ENCODE data around the gene ADAT1. TPM values are rescaled to one million over a fixed set of nuclear protein-coding genes. Genes with fewer than 3 reads are reported as not detected.
A peak's percentile ranks its signal among the peaks of the same experiment; 100 is the strongest.

Gene ADAT1
- total and polyA plus RNA-seq, 10 of the 15 experiments (the other 5 are each of a cell fraction or from before 2014, with no cell fraction given): 26.2 to 77.4 (median 55.8) TPM

GRCh38 chr16:75567911-75568310 lies 55.2 kb downstream of the ADAT1 start:
- FAIRE-seq (no peak), ATAC-seq (no peak), DNase-seq (ENCODE audit: low read depth, low spot score) (no peak)
- TF ChIP-seq NFIC (IDR thresholded peaks at IDR 0.05; ENCODE audit: low read depth, low read length): no peak
- TF ChIP-seq MTA2 (IDR thresholded peaks at IDR 0.05; ENCODE audit: low read depth): no peak
- no peak for TF ChIP-seq SMC3 (IDR thresholded peaks at IDR 0.05; ENCODE audit: borderline replicate concordance, low read length)
- no peak for TF ChIP-seq HSF1 (IDR thresholded peaks at IDR 0.05; ENCODE audit: low read depth, low read length)
- no peak for TF ChIP-seq CHD1 (IDR thresholded peaks at IDR 0.05; ENCODE audit: low read depth, low read length)
- no peak for TF ChIP-seq CREB1 (IDR thresholded peaks at IDR 0.05; ENCODE audit: low read depth)
- no peak for TF ChIP-seq NFXL1 (IDR thresholded peaks at IDR 0.05; ENCODE audit: borderline replicate concordance)
- no peak for TF ChIP-seq YY1 (IDR thresholded peaks at IDR 0.05; ENCODE audit: low read depth, low read length)
- no peak for TF ChIP-seq SMARCA5 (IDR thresholded peaks at IDR 0.05)
- TF ChIP-seq KAT2A (conservative IDR thresholded peaks at IDR 0.05; ENCODE audit: control insufficient read depth, low read depth, low read length): no peak
- TF ChIP-seq ZNF207 (IDR thresholded peaks at IDR 0.05; ENCODE audit: borderline replicate concordance): no peak
- no peak for TF ChIP-seq SP1 (IDR thresholded peaks at IDR 0.05; ENCODE audit: low read depth, low read length)
- TF ChIP-seq ASH2L (IDR thresholded peaks at IDR 0.05; ENCODE audit: borderline replicate concordance, low read depth): no peak
- ChIA-PET RAD21 (ENCODE audit: unreplicated experiment) (interaction anchor here (1.3 to 5.6 kb wide), 3 partner anchors 12 to 54 kb away, joined by 7 to 44 read pairs (median 27); partner anchors contain the start of genes ADAT1 and TMEM231), CTCF (interaction anchor here (1.0 to 1.3 kb wide), 5 partner anchors 12 to 90 kb away, joined by 3 to 4 read pairs (median 3); partner anchors contain the start of gene TMEM231), POLR2A (interaction anchor here (0.9 to 11.8 kb wide), 5 partner anchors 9 to 81 kb away, joined by 3 to 116 read pairs (median 4); partner anchors contain the start of genes ADAT1, KARS1 and TERF2IP), SMC1A (ENCODE audit: uncharacterized antibody, unreplicated experiment) (interaction anchor here (0.8 to 5.4 kb wide), 5 partner anchors 10 to 80 kb away, joined by 3 to 42 read pairs (median 9); partner anchors contain the start of gene ADAT1)
- H4K20me1 ChIP-seq (ENCODE audit: control insufficient read depth, insufficient read depth): no peaks in the 10 kb centered on the region
- H3K9me3 ChIP-seq (replicated peaks; ENCODE audit: control insufficient read depth, insufficient read depth, low read length): no peaks in the 10 kb centered on the region
- in situ Hi-C loops (cut with MboI) (no loop called here), intact Hi-C loops (cut with micrococcal nuclease; ENCODE audit: unreplicated experiment) (no loop called here)
- no peak overlapping the region for H3K9ac ChIP-seq (ENCODE audit: control insufficient read depth, insufficient read depth, low read length)
- peak overlapping the region; percentile 84; the same call in 1 of the 2 replicates for H3K4me3 ChIP-seq
- peak overlapping the region; percentile 92 for H3K4me2 ChIP-seq (ENCODE audit: control insufficient read depth, insufficient read depth)
- no TSS peak for BruUV-seq (replicated peaks)
- H3K79me2 ChIP-seq (ENCODE audit: control insufficient read depth, insufficient read depth, low read length): peaks cover 52% of the 10 kb centered on the region
- 98% methylated on average over 4 of the region's 4 CpGs for WGBS (ENCODE audit: insufficient coverage, insufficient replicate concordance, low lambda C conversion rate, missing lambda C conversion rate)
- peaks cover 47% of the 10 kb centered on the region for H3K4me1 ChIP-seq (ENCODE audit: control insufficient read depth, insufficient read depth, low read length)
- H2AFZ ChIP-seq (ENCODE audit: control insufficient read depth, low read depth, low read length): no peak overlapping the region
- peaks cover 5 to 33% of the 10 kb centered on the region in 2 experiments for H3K36me3 ChIP-seq (ENCODE audit: control insufficient read depth in 2 of 2, insufficient read depth in 2 of 2, low read length in 1 of 2)
- no peak overlapping the region for H3K27ac ChIP-seq (ENCODE audit: control insufficient read depth, insufficient read depth)
- no peaks in the 10 kb centered on the region for H3K27me3 ChIP-seq (replicated peaks in 1 of 2; ENCODE audit: control insufficient read depth in 2 of 2, insufficient read depth in 2 of 2, low read length in 1 of 2)

Measured in GM12878 (cell line).